Osteoblast (primary cell): ENCODE measurements around the gene ETV1. TPM values are rescaled to one million over a fixed set of nuclear protein-coding genes. Genes with fewer than 3 reads are reported as not detected.

Experiments
- DNase-seq: peaks from one replicate; pipeline ENCODE4 v3.0.0; 2011; ENCODE audit warnings: low spot score, mixed read lengths; ENCODE audit not compliant: insufficient read length; ENCODE audit errors: missing footprints
- H2AFZ ChIP-seq: 2 replicates; pipeline ENCODE4 v1.6.0; 2011; ENCODE audit warnings: mild to moderate bottlenecking, low read length
- H3K27ac ChIP-seq: 2 replicates; pipeline ENCODE4 v1.5.1; 2011; ENCODE audit warnings: mild to moderate bottlenecking, low read depth, low read length, moderate library complexity
- H3K27me3 ChIP-seq: 2 replicates; pipeline ENCODE4 v1.6.0; 2012; ENCODE audit warnings: mild to moderate bottlenecking, control low read depth, inconsistent platforms, low read length, moderate library complexity; ENCODE audit not compliant: insufficient read depth
- H3K36me3 ChIP-seq: 2 replicates; pipeline ENCODE4 v1.5.1; 2011; ENCODE audit warnings: mild to moderate bottlenecking, low read length, control low read depth, moderate library complexity; ENCODE audit not compliant: insufficient read depth
- H3K4me1 ChIP-seq: 2 replicates; pipeline ENCODE4 v1.5.1; 2011; ENCODE audit warnings: mild to moderate bottlenecking, low read length, control low read depth, moderate library complexity; ENCODE audit not compliant: insufficient read depth
- H3K4me2 ChIP-seq: 2 replicates; pipeline ENCODE4 v1.6.0; 2011; ENCODE audit warnings: mild to moderate bottlenecking, low read length; ENCODE audit not compliant: insufficient read depth
- H3K4me3 ChIP-seq: fragments of 200-600 bp; sonication (generic); 3 replicates; pipeline ENCODE4 v1.5.1; 2012; ENCODE audit warnings: mild to moderate bottlenecking, low read length, inconsistent platforms; ENCODE audit not compliant: insufficient read depth
- H3K79me2 ChIP-seq: 2 replicates; pipeline ENCODE4 v1.6.0; 2012; ENCODE audit warnings: mild to moderate bottlenecking, low read length, control low read depth, inconsistent platforms; ENCODE audit not compliant: insufficient read depth
- H3K9me3 ChIP-seq: 2 replicates; pipeline ENCODE4 v1.5.1; 2011; ENCODE audit warnings: low read depth, low read length, control low read depth
- H4K20me1 ChIP-seq: 2 replicates; pipeline ENCODE4 v1.6.0; 2012; ENCODE audit warnings: mild to moderate bottlenecking, low read length, control low read depth; ENCODE audit not compliant: insufficient read depth
- total RNA-seq: library from RNA; depleted of rRNA; stranded (reverse); fragments of >200 nt; gene quantifications from 2 replicates; pipeline ENCODE4 v1.2.3, GENCODE V29; 2012
- TF ChIP-seq, protein P1 (sequence below): IDR thresholded peaks from 2 replicates; pipeline ENCODE4 v1.5.1; 2011; ENCODE audit warnings: mild to moderate bottlenecking, low read depth, low read length, moderate library complexity; ENCODE audit errors: extremely low read depth

ETV1 gene
- total RNA-seq, 1 donor = 15.9 TPM

DNA sequence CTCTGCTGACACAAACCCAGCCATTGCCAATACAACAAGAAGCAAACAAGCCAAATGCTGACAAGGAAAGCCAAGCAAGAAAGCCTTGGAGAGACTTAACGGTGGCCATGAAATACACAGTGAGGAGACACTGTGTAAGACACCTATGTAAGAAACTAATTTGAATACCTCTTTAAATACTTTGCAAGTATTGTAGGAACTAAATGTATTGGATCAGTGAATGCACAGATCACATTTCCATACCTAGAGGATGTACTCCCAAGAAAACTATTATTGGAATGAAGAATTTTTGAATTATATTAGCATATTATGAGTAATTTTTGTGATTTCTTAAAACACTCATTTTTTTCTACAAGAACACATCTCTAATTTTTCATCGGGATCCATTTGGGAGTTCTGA is 34.0 kb downstream of the ETV1 start:
- no peaks in the 10 kb centered on the region for H3K4me1 ChIP-seq

DNA sequence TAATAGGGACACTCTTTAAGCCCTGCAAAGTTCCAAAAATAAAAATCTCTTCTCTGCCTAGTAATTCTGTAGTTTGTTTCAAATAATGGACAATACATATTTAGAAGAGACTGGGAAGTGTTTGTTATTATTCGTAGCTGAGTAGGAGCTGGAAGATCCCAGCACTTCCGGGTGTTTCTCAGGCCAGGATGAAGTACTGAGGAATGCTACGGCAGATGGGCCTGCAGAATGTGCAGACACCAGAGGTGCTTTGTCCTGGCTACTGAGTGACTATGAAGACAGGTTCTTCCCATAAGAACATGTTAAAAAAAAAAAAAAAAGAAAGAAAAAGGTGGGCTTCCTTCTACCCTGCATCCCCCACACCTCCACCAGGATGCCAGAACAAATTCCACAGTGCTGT is 36.1 kb downstream of the ETV1 start:
- TF ChIP-seq, protein P1, sequence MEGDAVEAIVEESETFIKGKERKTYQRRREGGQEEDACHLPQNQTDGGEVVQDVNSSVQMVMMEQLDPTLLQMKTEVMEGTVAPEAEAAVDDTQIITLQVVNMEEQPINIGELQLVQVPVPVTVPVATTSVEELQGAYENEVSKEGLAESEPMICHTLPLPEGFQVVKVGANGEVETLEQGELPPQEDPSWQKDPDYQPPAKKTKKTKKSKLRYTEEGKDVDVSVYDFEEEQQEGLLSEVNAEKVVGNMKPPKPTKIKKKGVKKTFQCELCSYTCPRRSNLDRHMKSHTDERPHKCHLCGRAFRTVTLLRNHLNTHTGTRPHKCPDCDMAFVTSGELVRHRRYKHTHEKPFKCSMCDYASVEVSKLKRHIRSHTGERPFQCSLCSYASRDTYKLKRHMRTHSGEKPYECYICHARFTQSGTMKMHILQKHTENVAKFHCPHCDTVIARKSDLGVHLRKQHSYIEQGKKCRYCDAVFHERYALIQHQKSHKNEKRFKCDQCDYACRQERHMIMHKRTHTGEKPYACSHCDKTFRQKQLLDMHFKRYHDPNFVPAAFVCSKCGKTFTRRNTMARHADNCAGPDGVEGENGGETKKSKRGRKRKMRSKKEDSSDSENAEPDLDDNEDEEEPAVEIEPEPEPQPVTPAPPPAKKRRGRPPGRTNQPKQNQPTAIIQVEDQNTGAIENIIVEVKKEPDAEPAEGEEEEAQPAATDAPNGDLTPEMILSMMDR = no peak
- H3K27me3 ChIP-seq = no peaks in the 10 kb centered on the region
- H3K9me3 ChIP-seq = no peaks in the 10 kb centered on the region
- H3K4me2 ChIP-seq = no peak overlapping the region
- DNase-seq = no peak
- no peaks in the 10 kb centered on the region for H3K79me2 ChIP-seq
- H3K27ac ChIP-seq = no peak overlapping the region
- H3K4me1 ChIP-seq = no peaks in the 10 kb centered on the region
- no peak overlapping the region for H3K4me3 ChIP-seq
- H3K36me3 ChIP-seq = no peaks in the 10 kb centered on the region
- H4K20me1 ChIP-seq = no peaks in the 10 kb centered on the region
- no peak overlapping the region for H2AFZ ChIP-seq

More for the DNA sequence above, 34.0 kb downstream of the ETV1 start:
- no peaks in the 10 kb centered on the region for H3K27me3 ChIP-seq
- DNase-seq = no peak
- H2AFZ ChIP-seq = no peak overlapping the region
- H3K4me3 ChIP-seq = no peak overlapping the region
- H3K9me3 ChIP-seq = no peaks in the 10 kb centered on the region
- no peaks in the 10 kb centered on the region for H4K20me1 ChIP-seq
- H3K36me3 ChIP-seq = no peaks in the 10 kb centered on the region
- no peak overlapping the region for H3K4me2 ChIP-seq
- H3K27ac ChIP-seq = no peak overlapping the region
- TF ChIP-seq, protein P1 = no peak
- H3K79me2 ChIP-seq = no peaks in the 10 kb centered on the region

DNA sequence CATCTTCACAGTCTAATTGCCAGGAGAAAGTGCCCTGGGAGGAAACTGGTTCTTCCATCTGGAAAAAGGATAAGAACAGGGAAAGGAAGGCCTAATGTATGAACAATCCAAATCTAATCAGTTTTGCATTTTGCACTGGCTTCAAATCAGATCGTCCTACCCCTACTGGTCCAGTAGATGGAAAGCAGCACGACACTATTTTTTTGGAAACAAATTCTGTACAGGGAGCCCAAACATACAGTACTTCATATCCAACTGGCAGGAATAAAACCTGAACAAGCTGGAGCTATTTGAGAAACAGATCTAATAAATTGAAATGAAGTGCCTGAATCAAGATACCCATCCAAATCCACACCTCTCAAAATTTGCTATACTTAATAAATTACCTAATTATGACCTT is 36.5 kb downstream of the ETV1 start:
- H3K4me3 ChIP-seq = no peak overlapping the region
- H3K36me3 ChIP-seq = no peaks in the 10 kb centered on the region
- H3K27me3 ChIP-seq = no peaks in the 10 kb centered on the region
- H3K9me3 ChIP-seq = no peaks in the 10 kb centered on the region
- no peaks in the 10 kb centered on the region for H4K20me1 ChIP-seq
- no peak overlapping the region for H2AFZ ChIP-seq
- TF ChIP-seq, protein P1 = no peak
- no peaks in the 10 kb centered on the region for H3K4me1 ChIP-seq
- H3K4me2 ChIP-seq = no peak overlapping the region
- no peaks in the 10 kb centered on the region for H3K79me2 ChIP-seq
- no peak overlapping the region for H3K27ac ChIP-seq
- no peak for DNase-seq

DNA sequence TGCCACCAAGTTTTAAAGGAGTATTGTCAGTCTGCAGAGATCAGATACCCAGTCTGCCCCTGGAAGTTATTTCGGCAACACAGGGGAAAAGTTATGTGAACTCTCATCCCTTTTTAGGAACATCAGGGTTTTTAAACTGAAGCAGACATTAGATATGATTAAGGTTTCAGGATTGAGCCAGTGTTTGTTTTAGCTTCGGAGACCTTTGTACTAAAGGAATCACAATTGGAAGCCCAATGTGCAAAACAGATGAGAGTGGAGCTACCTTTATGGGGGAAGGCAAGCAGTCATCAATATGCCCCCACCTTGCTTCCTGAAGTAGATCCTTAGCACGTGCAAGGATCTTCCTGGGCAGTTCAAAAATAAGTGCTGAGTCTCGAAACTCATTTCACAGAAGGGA is 39.5 kb downstream of the ETV1 start:
- no peak for DNase-seq
- H4K20me1 ChIP-seq = no peaks in the 10 kb centered on the region
- no peak overlapping the region for H3K4me3 ChIP-seq
- H3K27me3 ChIP-seq = no peaks in the 10 kb centered on the region
- H3K27ac ChIP-seq = no peak overlapping the region
- TF ChIP-seq, protein P1 = no peak
- H3K79me2 ChIP-seq = no peaks in the 10 kb centered on the region
- H3K4me1 ChIP-seq = peaks cover 13% of the 10 kb centered on the region
- H2AFZ ChIP-seq = no peak overlapping the region
- H3K4me2 ChIP-seq = no peak overlapping the region
- H3K9me3 ChIP-seq = no peaks in the 10 kb centered on the region
- H3K36me3 ChIP-seq = no peaks in the 10 kb centered on the region
